Measurements from ENCODE around the gene KRTAP13-3.
A peak's percentile ranks its signal among the peaks of the same experiment; 100 is the strongest.

The KRTAP13-3 gene

GRCh38 chr21:30425826-30426225, at the start of gene KRTAP13-3:
TSS of gene KRTAP13-3 (minus strand) at chr21:30425926. CDS start at chr21:30425912, 14 bp downstream.
- TF ChIP-seq CTCF (IDR thresholded peaks at IDR 0.05; ENCODE audit: control insufficient read depth, insufficient read depth, low read depth, low read length, missing control alignments): no peak
- H3K4me3 ChIP-seq (ENCODE audit: control insufficient read depth, low read depth, low read length): no peak within 1 kb of the TSS

GRCh38 chr21:30468900-30469714, 43.4 kb upstream of the KRTAP13-3 start:
- no peak for TF ChIP-seq CTCF (IDR thresholded peaks at IDR 0.05; ENCODE audit: control insufficient read depth, insufficient read depth, low read depth, low read length, missing control alignments)
- no peak overlapping the region for H3K4me3 ChIP-seq (ENCODE audit: control insufficient read depth, low read depth, low read length)
- no peak for DNase-seq (ENCODE audit: low read depth)

More at GRCh38 chr21:30425826-30426225, at the start of gene KRTAP13-3:
- no peak for DNase-seq (ENCODE audit: low read depth)

GRCh38 chr21:30463713-30464112, 38.0 kb upstream of the KRTAP13-3 start:
- no peak overlapping the region for H3K4me3 ChIP-seq (ENCODE audit: control insufficient read depth, low read depth, low read length)
- no peak for DNase-seq (ENCODE audit: low read depth)
- TF ChIP-seq CTCF (IDR thresholded peaks at IDR 0.05; ENCODE audit: control insufficient read depth, insufficient read depth, low read depth, low read length, missing control alignments): peak; percentile 28

- DNase-seq (ENCODE audit: low read depth): no peak
- H3K4me3 ChIP-seq (ENCODE audit: control insufficient read depth, low read depth, low read length): no peak overlapping the region
- no peak for TF ChIP-seq CTCF (IDR thresholded peaks at IDR 0.05; ENCODE audit: control insufficient read depth, insufficient read depth, low read depth, low read length, missing control alignments)
Measured at GRCh38 chr21:30448514-30448913, 22.8 kb upstream of the KRTAP13-3 start.

GRCh38 chr21:30447056-30447455, 21.3 kb upstream of the KRTAP13-3 start:
- TF ChIP-seq CTCF (IDR thresholded peaks at IDR 0.05; ENCODE audit: control insufficient read depth, insufficient read depth, low read depth, low read length, missing control alignments): no peak
- DNase-seq (ENCODE audit: low read depth): no peak
- no peak overlapping the region for H3K4me3 ChIP-seq (ENCODE audit: control insufficient read depth, low read depth, low read length)

- TF ChIP-seq CTCF (IDR thresholded peaks at IDR 0.05; ENCODE audit: control insufficient read depth, insufficient read depth, low read depth, low read length, missing control alignments): no peak
- no peak for DNase-seq (ENCODE audit: low read depth)
- H3K4me3 ChIP-seq (ENCODE audit: control insufficient read depth, low read depth, low read length): no peak overlapping the region
Measured at GRCh38 chr21:30444204-30444603, 18.5 kb upstream of the KRTAP13-3 start.
